WI38 (cell line): ENCODE data around the gene RABEP1.

ENCODE experiments used
- H3K4me3 ChIP-seq: 2 replicates; pipeline ENCODE4 v1.5.1; 2011; ENCODE audit warnings: low read depth, mild to moderate bottlenecking, control low read depth, low read length
- CTCF ChIP-seq: IDR thresholded peaks from 2 replicates; pipeline ENCODE4 v1.5.1; 2012; ENCODE audit warnings: low read depth, mild to moderate bottlenecking, control low read depth, low read length

RABEP1 gene

DNA sequence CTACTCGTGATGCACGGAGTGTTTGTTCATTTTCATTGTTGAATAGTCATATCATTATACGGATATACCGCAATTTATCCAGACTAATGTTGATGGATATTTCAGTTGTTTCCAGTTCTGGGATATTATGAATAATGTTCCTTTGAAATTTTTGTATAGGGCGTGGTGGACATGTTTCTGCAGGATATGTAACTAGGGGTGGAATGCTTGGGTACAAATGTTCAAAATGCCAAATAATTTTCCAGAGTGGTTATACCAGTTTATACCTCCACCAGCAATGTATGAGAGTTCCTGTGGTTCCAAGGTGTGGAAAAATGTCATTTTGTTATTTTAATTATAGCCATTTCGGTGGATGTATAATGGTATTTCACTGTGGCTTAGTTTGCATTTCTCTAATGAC lies 83.7 kb downstream of the RABEP1 start:
- no peak for TF ChIP-seq CTCF

DNA sequence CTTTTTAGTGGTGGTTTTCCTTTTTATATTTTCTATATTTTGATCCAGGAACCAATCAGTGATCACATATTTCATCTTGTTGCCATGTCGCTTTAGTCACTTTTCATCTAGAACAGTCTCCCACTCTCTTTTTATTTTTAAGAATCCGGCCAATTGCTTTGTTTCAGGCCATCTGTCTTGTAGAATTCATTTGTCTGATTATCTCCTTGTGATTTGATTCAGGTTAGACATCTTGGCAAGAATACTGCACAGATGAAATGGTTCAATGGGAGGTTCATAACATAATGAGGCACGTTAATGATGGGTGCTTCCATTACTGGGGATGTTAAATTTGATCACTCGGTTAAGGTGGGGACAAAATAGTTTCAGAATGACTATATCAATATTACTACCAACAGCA lies 88.3 kb downstream of the RABEP1 start:
- no peak for TF ChIP-seq CTCF
- no peak overlapping the region for H3K4me3 ChIP-seq

More for the DNA sequence above, 83.7 kb downstream of the RABEP1 start:
- no peak overlapping the region for H3K4me3 ChIP-seq

GRCh38 chr17:5373112-5373511 lies 91.0 kb downstream of the RABEP1 start:
- no peak overlapping the region for H3K4me3 ChIP-seq
- TF ChIP-seq CTCF, result no peak

DNA sequence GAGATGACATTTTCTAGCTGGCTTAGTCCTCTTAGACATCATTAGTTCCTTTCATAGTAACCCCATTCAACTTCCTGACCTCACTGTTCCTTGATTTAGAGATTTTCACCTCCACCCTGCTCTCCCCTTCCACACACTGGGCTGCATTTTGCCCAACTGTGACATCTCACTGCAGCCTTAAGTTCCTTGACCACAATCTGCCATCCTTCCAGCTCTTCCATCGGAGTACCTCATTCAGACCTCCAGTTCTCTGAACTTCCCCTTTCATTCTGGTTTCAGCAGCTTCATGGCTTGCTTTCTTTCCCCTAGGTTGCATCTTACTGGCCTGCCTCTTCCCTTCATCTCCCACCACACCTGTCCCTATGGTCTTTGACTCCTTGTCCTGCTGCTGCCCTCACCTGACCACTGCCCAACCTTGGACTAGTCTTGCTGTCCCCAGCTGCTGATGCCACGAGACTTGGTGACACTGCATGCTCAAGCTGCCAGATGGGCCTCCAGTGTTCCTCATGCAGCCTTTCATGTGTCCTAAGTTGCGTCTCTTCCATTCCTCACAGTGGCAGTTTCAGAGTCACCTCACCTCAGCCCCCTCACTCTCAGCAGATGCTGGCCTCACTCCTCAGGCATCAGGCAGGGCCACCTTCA lies 96.6 kb downstream of the RABEP1 start:
- no peak overlapping the region for H3K4me3 ChIP-seq
- no peak for TF ChIP-seq CTCF

GRCh38 chr17:5379351-5380107 lies 97.4 kb downstream of the RABEP1 start:
- TF ChIP-seq CTCF, result no peak

GRCh38 chr17:5380491-5381135 lies 98.5 kb downstream of the RABEP1 start:
- no peak overlapping the region for H3K4me3 ChIP-seq
- no peak for TF ChIP-seq CTCF

More at GRCh38 chr17:5379351-5380107, 97.4 kb downstream of the RABEP1 start:
- no peak overlapping the region for H3K4me3 ChIP-seq

DNA sequence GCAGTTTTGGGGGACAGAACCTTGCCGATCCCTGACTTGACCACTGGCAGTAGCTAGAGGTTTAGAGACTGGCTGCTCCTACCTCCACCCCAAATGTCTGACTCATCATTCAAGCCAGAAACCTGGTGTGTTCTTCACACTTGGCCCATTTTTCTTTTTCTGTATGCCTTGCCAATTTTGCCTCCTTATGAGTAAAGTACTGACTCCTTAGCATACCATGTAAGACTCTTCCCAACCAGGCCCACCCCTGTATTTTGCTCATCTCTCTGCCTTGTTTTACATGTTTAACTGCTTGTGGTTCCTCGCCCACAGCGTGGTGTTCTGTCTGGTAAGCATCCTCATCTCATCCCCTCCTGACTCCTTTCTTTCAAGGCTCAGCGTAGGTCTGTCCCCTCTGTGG lies 99.5 kb downstream of the RABEP1 start:
- no peak overlapping the region for H3K4me3 ChIP-seq
- no peak for TF ChIP-seq CTCF
